HepG2 (cell line): ENCODE measurements around the gene IGFN1. TPM values are rescaled to one million over a fixed set of nuclear protein-coding genes. Genes with fewer than 3 reads are reported as not detected.

Experiments
- DNMT3B ChIP-seq: conservative IDR thresholded peaks from 2 replicates; pipeline ENCODE4 v1.6.1; 2016; ENCODE audit warnings: missing biosample characterization, control low read depth
- ETV5 ChIP-seq: IDR thresholded peaks from 2 replicates; pipeline ENCODE4 v1.6.1; 2018; ENCODE audit warnings: missing biosample characterization, missing genetic modification reagents, inconsistent platforms, borderline replicate concordance
- HHEX ChIP-seq: IDR thresholded peaks from 2 replicates; pipeline ENCODE4 v1.6.1; 2016; ENCODE audit warnings: control low read depth
- HNF4A ChIP-seq: sonication (generic); formaldehyde crosslinking; IDR thresholded peaks from 2 replicates; pipeline ENCODE4 v1.4.0; 2020; ENCODE audit warnings: missing genetic modification reagents
- MBNL3 ChIP-seq: fragments of 250-450 bp; sonication (Bioruptor Pico); conservative IDR thresholded peaks from 2 replicates; pipeline ENCODE4 v1.8.0; 2022; ENCODE audit warnings: mild to moderate bottlenecking, inconsistent platforms
- NR2C2 ChIP-seq: sonication (generic); formaldehyde crosslinking; IDR thresholded peaks from 2 replicates; pipeline ENCODE4 v1.4.0; 2020; ENCODE audit warnings: missing genetic modification reagents, mild to moderate bottlenecking, moderate library complexity, borderline replicate concordance
- SIX1 ChIP-seq: sonication (generic); formaldehyde crosslinking; IDR thresholded peaks from 2 replicates; pipeline ENCODE4 v1.4.0; 2020; ENCODE audit warnings: missing genetic modification reagents, borderline replicate concordance
- TAF1 ChIP-seq: sonication (generic); formaldehyde crosslinking; IDR thresholded peaks from 2 replicates; pipeline ENCODE4 v1.4.0; 2020; ENCODE audit warnings: missing genetic modification reagents
- U2AF2 ChIP-seq: fragments of 200-400 bp; formaldehyde crosslinking; IDR thresholded peaks from 2 replicates; pipeline ENCODE4 v1.6.1; 2017; ENCODE audit warnings: low read depth, mild to moderate bottlenecking, low read length
- ZFYVE20 ChIP-seq: sonication (generic); formaldehyde crosslinking; IDR thresholded peaks from 2 replicates; pipeline ENCODE4 v1.8.0; 2023; ENCODE audit warnings: low read depth, mild to moderate bottlenecking, moderate library complexity, missing genetic modification reagents, borderline replicate concordance
- ZNF138 ChIP-seq: sonication (generic); formaldehyde crosslinking; IDR thresholded peaks from 2 replicates; pipeline ENCODE4 v1.5.0; 2020; ENCODE audit warnings: mild to moderate bottlenecking, low read depth, missing genetic modification reagents
- ZNF605 ChIP-seq: sonication (generic); formaldehyde crosslinking; IDR thresholded peaks from 2 replicates; pipeline ENCODE4 v1.8.0; 2022; ENCODE audit warnings: mild to moderate bottlenecking, missing genetic modification reagents
- ZSCAN25 ChIP-seq: sonication (generic); formaldehyde crosslinking; IDR thresholded peaks from 2 replicates; pipeline ENCODE4 v1.8.0; 2022; ENCODE audit warnings: mild to moderate bottlenecking, missing genetic modification reagents
- polyA plus RNA-seq, 8 experiments: library from polyadenylated mRNA; depleted of rRNA in 3 of 8; stranded (reverse) in 7 of 8; unstranded in 1 of 8; fragments of >200 nt; fragmentation: Illumina TruSeq in 4 of 8; extraction: Trizol in 4 of 8; gene quantifications; 2 replicates each; pipeline versions ENCODE4 v1.2.1 to v1.2.3, GENCODE V29; 2011 to 2016; ENCODE audit warnings: low read depth in 4 of 8, missing spikeins in 1 of 8, mixed read lengths in 1 of 8; ENCODE audit not compliant: insufficient read depth in 1 of 8
- total RNA-seq, 5 experiments: library from RNA; depleted of rRNA; stranded (reverse); fragments of >200 nt; fragmentation: Illumina TruSeq; extraction: Trizol; gene quantifications; 2 replicates each; pipeline ENCODE4 v1.2.3, GENCODE V29; 2016; ENCODE audit warnings: low read depth in 1 of 5
- TF ChIP-seq, protein P1 (sequence below): sonication (generic); formaldehyde crosslinking; IDR thresholded peaks from 2 replicates; pipeline ENCODE4 v1.4.0; 2020; ENCODE audit warnings: missing genetic modification reagents, borderline replicate concordance
- TF ChIP-seq, protein P2 (sequence below): sonication (generic); formaldehyde crosslinking; IDR thresholded peaks from 2 replicates; pipeline ENCODE4 v1.5.1; 2020; ENCODE audit warnings: mild to moderate bottlenecking, missing genetic modification reagents, borderline replicate concordance
- TF ChIP-seq, protein P3 (sequence below): sonication (generic); formaldehyde crosslinking; IDR thresholded peaks from 2 replicates; pipeline ENCODE4 v1.5.1; 2020; ENCODE audit warnings: mild to moderate bottlenecking, missing genetic modification reagents
- TF ChIP-seq, protein P4 (sequence below): sonication (generic); formaldehyde crosslinking; IDR thresholded peaks from 2 replicates; pipeline ENCODE4 v1.9.0; 2021; ENCODE audit warnings: missing genetic modification reagents, mild to moderate bottlenecking, borderline replicate concordance

The IGFN1 gene
- total and polyA plus RNA-seq, 2 of the 13 experiments (the other 11 are each of a cell fraction or from before 2014, with no cell fraction given): 0.04 to 0.05 TPM

DNA sequence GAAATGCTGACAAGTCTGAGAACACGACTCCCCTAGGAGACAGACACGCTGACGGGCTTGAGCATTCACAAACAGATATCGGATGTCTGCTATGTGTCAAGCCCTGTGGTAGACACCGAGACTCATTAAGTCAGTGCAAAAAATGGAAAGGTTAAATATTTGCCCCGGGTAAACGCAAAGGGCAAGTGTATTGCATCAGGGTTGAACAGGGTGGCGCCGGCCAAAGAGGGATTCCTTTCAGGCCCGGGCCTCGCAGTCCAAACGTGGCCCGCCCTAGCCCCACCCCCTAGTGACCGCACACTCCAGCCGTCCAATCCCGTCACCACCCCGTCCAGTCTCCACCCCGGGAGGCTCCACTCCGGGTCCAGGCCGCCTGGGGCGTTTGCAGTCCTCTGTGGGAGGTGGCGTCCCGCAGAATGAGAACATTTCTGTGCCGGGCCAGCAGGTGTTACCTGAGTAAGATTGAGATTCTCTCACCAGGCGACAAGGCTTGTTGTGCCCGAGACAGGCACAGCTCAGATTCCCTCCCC, 20.0 kb upstream of the IGFN1 start (continued):
- TF ChIP-seq, protein P1, sequence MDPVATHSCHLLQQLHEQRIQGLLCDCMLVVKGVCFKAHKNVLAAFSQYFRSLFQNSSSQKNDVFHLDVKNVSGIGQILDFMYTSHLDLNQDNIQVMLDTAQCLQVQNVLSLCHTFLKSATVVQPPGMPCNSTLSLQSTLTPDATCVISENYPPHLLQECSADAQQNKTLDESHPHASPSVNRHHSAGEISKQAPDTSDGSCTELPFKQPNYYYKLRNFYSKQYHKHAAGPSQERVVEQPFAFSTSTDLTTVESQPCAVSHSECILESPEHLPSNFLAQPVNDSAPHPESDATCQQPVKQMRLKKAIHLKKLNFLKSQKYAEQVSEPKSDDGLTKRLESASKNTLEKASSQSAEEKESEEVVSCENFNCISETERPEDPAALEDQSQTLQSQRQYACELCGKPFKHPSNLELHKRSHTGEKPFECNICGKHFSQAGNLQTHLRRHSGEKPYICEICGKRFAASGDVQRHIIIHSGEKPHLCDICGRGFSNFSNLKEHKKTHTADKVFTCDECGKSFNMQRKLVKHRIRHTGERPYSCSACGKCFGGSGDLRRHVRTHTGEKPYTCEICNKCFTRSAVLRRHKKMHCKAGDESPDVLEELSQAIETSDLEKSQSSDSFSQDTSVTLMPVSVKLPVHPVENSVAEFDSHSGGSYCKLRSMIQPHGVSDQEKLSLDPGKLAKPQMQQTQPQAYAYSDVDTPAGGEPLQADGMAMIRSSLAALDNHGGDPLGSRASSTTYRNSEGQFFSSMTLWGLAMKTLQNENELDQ (CRISPR knock-in tag): no peak
- TF ChIP-seq, protein P2, sequence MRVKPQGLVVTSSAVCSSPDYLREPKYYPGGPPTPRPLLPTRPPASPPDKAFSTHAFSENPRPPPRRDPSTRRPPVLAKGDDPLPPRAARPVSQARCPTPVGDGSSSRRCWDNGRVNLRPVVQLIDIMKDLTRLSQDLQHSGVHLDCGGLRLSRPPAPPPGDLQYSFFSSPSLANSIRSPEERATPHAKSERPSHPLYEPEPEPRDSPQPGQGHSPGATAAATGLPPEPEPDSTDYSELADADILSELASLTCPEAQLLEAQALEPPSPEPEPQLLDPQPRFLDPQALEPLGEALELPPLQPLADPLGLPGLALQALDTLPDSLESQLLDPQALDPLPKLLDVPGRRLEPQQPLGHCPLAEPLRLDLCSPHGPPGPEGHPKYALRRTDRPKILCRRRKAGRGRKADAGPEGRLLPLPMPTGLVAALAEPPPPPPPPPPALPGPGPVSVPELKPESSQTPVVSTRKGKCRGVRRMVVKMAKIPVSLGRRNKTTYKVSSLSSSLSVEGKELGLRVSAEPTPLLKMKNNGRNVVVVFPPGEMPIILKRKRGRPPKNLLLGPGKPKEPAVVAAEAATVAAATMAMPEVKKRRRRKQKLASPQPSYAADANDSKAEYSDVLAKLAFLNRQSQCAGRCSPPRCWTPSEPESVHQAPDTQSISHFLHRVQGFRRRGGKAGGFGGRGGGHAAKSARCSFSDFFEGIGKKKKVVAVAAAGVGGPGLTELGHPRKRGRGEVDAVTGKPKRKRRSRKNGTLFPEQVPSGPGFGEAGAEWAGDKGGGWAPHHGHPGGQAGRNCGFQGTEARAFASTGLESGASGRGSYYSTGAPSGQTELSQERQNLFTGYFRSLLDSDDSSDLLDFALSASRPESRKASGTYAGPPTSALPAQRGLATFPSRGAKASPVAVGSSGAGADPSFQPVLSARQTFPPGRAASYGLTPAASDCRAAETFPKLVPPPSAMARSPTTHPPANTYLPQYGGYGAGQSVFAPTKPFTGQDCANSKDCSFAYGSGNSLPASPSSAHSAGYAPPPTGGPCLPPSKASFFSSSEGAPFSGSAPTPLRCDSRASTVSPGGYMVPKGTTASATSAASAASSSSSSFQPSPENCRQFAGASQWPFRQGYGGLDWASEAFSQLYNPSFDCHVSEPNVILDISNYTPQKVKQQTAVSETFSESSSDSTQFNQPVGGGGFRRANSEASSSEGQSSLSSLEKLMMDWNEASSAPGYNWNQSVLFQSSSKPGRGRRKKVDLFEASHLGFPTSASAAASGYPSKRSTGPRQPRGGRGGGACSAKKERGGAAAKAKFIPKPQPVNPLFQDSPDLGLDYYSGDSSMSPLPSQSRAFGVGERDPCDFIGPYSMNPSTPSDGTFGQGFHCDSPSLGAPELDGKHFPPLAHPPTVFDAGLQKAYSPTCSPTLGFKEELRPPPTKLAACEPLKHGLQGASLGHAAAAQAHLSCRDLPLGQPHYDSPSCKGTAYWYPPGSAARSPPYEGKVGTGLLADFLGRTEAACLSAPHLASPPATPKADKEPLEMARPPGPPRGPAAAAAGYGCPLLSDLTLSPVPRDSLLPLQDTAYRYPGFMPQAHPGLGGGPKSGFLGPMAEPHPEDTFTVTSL (CRISPR knock-in tag): peak; percentile 87; the same call in 1 of the 2 replicates
- TF ChIP-seq TAF1 (CRISPR knock-in tag): peak; percentile 86
- TF ChIP-seq U2AF2: no peak
- TF ChIP-seq MBNL3 (CRISPR knock-in tag): no peak
- peak; percentile 69 for TF ChIP-seq ETV5 (CRISPR knock-in tag)
- TF ChIP-seq HNF4A (CRISPR knock-in tag): peak; percentile 85
- TF ChIP-seq, protein P3, sequence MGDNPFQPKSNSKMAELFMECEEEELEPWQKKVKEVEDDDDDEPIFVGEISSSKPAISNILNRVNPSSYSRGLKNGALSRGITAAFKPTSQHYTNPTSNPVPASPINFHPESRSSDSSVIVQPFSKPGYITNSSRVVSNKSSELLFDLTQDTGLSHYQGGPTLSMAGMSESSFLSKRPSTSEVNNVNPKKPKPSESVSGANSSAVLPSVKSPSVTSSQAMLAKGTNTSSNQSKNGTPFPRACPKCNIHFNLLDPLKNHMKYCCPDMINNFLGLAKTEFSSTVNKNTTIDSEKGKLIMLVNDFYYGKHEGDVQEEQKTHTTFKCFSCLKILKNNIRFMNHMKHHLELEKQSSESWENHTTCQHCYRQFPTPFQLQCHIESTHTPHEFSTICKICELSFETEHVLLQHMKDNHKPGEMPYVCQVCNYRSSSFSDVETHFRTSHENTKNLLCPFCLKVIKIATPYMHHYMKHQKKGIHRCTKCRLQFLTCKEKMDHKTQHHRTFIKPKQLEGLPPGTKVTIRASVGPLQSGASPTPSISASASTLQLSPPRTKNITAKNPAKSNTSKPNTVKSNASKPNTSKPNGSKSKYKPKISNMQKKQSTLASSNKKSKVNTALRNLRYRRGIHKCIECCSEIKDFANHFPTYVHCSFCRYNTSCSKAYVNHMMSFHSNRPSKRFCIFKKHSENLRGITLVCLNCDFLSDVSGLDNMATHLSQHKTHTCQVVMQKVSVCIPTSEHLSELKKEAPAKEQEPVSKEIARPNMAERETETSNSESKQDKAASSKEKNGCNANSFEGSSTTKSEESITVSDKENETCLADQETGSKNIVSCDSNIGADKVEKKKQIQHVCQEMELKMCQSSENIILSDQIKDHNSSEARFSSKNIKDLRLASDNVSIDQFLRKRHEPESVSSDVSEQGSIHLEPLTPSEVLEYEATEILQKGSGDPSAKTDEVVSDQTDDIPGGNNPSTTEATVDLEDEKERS (CRISPR knock-in tag): no peak
- no peak for TF ChIP-seq ZNF138 (CRISPR knock-in tag)
- peak; percentile 25; the same call in 1 of the 2 replicates for TF ChIP-seq ZSCAN25 (CRISPR knock-in tag)
- TF ChIP-seq, protein P4, sequence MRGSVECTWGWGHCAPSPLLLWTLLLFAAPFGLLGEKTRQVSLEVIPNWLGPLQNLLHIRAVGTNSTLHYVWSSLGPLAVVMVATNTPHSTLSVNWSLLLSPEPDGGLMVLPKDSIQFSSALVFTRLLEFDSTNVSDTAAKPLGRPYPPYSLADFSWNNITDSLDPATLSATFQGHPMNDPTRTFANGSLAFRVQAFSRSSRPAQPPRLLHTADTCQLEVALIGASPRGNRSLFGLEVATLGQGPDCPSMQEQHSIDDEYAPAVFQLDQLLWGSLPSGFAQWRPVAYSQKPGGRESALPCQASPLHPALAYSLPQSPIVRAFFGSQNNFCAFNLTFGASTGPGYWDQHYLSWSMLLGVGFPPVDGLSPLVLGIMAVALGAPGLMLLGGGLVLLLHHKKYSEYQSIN (CRISPR knock-in tag): no peak
- TF ChIP-seq NR2C2 (CRISPR knock-in tag): peak; percentile 72; the same call in 1 of the 2 replicates
- peak; percentile 98 for TF ChIP-seq SIX1 (CRISPR knock-in tag)
- no peak for TF ChIP-seq ZFYVE20
- no peak for TF ChIP-seq DNMT3B (CRISPR knock-in tag)
- TF ChIP-seq ZNF605 (CRISPR knock-in tag): peak; percentile 82
- peak; percentile 73 for TF ChIP-seq HHEX (CRISPR knock-in tag)
